ENCODE measurements around the gene CST4.

DNA sequence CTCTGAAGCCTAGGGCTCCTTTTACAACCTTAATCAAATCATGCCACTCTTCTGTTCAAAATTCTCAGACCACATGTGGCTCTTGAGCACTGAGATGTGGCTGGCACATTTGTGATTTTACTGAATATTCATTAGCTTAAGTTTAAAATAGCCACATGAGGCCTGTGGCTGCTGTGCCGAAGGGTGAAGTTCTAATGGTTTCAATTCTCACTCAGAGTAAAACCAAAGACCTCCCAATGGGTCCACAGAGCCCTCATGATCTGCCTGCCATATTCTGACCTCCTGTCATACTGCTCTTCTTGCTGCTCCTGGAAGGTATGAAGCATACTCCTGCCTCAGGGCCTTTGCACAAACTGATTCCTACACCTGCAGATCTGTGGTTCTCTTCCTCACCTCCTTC, 43.3 kb downstream of the CST4 start:
- TF ChIP-seq EP300 (IDR thresholded peaks at IDR 0.05; ENCODE audit: borderline replicate concordance) (no peak), YY1 (IDR thresholded peaks at IDR 0.05; ENCODE audit: low read depth) (no peak), CEBPB (IDR thresholded peaks at IDR 0.05) (no peak), TAF1 (IDR thresholded peaks at IDR 0.05; ENCODE audit: low read depth) (no peak), RAD21 (IDR thresholded peaks at IDR 0.05; ENCODE audit: low read depth) (no peak), CREB1 (IDR thresholded peaks at IDR 0.05; ENCODE audit: low read depth) (no peak)
- TF ChIP-seq, protein P1, sequence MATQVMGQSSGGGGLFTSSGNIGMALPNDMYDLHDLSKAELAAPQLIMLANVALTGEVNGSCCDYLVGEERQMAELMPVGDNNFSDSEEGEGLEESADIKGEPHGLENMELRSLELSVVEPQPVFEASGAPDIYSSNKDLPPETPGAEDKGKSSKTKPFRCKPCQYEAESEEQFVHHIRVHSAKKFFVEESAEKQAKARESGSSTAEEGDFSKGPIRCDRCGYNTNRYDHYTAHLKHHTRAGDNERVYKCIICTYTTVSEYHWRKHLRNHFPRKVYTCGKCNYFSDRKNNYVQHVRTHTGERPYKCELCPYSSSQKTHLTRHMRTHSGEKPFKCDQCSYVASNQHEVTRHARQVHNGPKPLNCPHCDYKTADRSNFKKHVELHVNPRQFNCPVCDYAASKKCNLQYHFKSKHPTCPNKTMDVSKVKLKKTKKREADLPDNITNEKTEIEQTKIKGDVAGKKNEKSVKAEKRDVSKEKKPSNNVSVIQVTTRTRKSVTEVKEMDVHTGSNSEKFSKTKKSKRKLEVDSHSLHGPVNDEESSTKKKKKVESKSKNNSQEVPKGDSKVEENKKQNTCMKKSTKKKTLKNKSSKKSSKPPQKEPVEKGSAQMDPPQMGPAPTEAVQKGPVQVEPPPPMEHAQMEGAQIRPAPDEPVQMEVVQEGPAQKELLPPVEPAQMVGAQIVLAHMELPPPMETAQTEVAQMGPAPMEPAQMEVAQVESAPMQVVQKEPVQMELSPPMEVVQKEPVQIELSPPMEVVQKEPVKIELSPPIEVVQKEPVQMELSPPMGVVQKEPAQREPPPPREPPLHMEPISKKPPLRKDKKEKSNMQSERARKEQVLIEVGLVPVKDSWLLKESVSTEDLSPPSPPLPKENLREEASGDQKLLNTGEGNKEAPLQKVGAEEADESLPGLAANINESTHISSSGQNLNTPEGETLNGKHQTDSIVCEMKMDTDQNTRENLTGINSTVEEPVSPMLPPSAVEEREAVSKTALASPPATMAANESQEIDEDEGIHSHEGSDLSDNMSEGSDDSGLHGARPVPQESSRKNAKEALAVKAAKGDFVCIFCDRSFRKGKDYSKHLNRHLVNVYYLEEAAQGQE (IDR thresholded peaks at IDR 0.05; ENCODE audit: low read depth), result no peak
- TF ChIP-seq, protein P2, sequence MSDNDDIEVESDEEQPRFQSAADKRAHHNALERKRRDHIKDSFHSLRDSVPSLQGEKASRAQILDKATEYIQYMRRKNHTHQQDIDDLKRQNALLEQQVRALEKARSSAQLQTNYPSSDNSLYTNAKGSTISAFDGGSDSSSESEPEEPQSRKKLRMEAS (IDR thresholded peaks at IDR 0.05), result no peak
